Vagina (tissue), 2 donors: ENCODE results near the gene STK17B.

Source experiments
- POLR2A ChIP-seq, 2 donors: fragments of 450-650 bp; IDR thresholded peaks; one replicate each; pipeline ENCODE4 v1.6.1; 2017; ENCODE audit warnings: antibody characterized with exemption in 2 of 2, mild to moderate bottlenecking in 2 of 2, moderate library complexity in 2 of 2
- POLR2AphosphoS5 ChIP-seq, 2 donors: sonication (generic); formaldehyde crosslinking; IDR thresholded peaks; one replicate each; pipeline ENCODE4 v1.9.0; 2017; ENCODE audit warnings: antibody characterized with exemption in 2 of 2, mild to moderate bottlenecking in 2 of 2, low read depth in 1 of 2; ENCODE audit not compliant: insufficient read depth in 1 of 2
- TF ChIP-seq, protein P1 (sequence below), 3 experiments: fragments of 450-650 bp in 2 of 3; fragments of 200-600 bp in 1 of 3; sonication (generic) in 1 of 3; IDR thresholded peaks; one replicate each; pipeline ENCODE4 v1.5.1; 2017 to 2019; ENCODE audit warnings: antibody characterized with exemption in 3 of 3, mild to moderate bottlenecking in 2 of 3, moderate library complexity in 2 of 3

- TF ChIP-seq POLR2AphosphoS5 (IDR thresholded peaks at IDR 0.05; ENCODE audit: insufficient read depth in 1 of 2, low read depth in 1 of 2) (no peak), POLR2A (IDR thresholded peaks at IDR 0.05) (no peak)
- TF ChIP-seq, protein P1, sequence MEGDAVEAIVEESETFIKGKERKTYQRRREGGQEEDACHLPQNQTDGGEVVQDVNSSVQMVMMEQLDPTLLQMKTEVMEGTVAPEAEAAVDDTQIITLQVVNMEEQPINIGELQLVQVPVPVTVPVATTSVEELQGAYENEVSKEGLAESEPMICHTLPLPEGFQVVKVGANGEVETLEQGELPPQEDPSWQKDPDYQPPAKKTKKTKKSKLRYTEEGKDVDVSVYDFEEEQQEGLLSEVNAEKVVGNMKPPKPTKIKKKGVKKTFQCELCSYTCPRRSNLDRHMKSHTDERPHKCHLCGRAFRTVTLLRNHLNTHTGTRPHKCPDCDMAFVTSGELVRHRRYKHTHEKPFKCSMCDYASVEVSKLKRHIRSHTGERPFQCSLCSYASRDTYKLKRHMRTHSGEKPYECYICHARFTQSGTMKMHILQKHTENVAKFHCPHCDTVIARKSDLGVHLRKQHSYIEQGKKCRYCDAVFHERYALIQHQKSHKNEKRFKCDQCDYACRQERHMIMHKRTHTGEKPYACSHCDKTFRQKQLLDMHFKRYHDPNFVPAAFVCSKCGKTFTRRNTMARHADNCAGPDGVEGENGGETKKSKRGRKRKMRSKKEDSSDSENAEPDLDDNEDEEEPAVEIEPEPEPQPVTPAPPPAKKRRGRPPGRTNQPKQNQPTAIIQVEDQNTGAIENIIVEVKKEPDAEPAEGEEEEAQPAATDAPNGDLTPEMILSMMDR (IDR thresholded peaks at IDR 0.05) = no peak
These were observed 21.4 kb downstream of the STK17B start for GRCh38 chr2:196149948-196150347.
